ENCODE results near the gene ZNF507.

DNA sequence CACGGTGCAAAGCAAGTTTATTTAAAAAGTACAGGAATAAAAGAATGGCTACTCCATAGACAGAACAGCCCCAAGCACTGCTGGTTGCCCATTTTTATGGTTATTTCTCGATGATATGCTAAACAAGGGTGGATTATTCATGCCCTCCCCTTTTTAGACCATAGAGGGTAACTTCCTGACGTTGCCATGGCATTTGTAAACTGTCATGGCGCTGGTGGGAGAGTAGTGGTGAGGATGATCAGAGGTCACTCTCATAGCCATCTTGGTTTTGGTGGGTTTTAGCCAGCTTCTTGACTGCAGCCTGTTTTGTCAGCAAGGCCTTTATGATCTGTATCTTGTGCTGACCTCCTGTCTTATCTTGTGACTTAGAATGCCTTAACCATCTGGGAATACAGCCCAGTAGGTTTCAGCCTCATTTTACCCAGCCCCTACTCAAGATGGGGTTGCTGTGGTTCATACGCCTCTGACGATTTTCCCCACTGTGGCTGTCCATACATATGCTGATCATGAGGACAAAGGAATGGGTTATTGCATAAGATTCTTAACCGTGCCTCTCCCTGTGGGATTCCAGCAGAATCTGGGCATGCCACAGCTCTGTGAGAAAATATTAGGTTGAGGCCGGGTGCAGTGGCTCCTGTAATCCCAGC lies 36.9 kb upstream of the ZNF507 start:
- TF ChIP-seq, protein P1, sequence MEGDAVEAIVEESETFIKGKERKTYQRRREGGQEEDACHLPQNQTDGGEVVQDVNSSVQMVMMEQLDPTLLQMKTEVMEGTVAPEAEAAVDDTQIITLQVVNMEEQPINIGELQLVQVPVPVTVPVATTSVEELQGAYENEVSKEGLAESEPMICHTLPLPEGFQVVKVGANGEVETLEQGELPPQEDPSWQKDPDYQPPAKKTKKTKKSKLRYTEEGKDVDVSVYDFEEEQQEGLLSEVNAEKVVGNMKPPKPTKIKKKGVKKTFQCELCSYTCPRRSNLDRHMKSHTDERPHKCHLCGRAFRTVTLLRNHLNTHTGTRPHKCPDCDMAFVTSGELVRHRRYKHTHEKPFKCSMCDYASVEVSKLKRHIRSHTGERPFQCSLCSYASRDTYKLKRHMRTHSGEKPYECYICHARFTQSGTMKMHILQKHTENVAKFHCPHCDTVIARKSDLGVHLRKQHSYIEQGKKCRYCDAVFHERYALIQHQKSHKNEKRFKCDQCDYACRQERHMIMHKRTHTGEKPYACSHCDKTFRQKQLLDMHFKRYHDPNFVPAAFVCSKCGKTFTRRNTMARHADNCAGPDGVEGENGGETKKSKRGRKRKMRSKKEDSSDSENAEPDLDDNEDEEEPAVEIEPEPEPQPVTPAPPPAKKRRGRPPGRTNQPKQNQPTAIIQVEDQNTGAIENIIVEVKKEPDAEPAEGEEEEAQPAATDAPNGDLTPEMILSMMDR (IDR thresholded peaks at IDR 0.05; ENCODE audit: insufficient read depth, low read depth, low read length) = no peak
- TF ChIP-seq EZH2 (IDR thresholded peaks at IDR 0.05; ENCODE audit: insufficient read depth, low read length) = no peak

All from astrocyte (in vitro differentiated cells and primary cell).